Measurements from ENCODE around the gene RNF215.

- TF ChIP-seq EZH2 (IDR thresholded peaks at IDR 0.05; ENCODE audit: borderline replicate concordance, low read length), result no peak
- no peak for TF ChIP-seq CTCF (conservative IDR thresholded peaks at IDR 0.05 in 1 of 2, IDR thresholded peaks at IDR 0.05 in 1 of 2; ENCODE audit: extremely low read depth in 1 of 2, insufficient read depth in 1 of 2, low read depth in 1 of 2, low read length in 2 of 2)
Observed at GRCh38 chr22:30358541-30358940, 28.7 kb downstream of the RNF215 start.

All from mammary epithelial cell (primary cell).